NCI-H1092 treated with DMSO at 0.1 percent for 48 hours (cell line): Measurements from ENCODE around the gene VWF.

Experiments used
- DNase-seq: peaks from one replicate; lab custom pipeline; 2025; lab: John Stamatoyannopoulos, UW

Gene VWF

GRCh38 chr12:6076776-6077691, 47.4 kb downstream of the VWF start:
- no peak for DNase-seq

GRCh38 chr12:6076346-6076745, 48.1 kb downstream of the VWF start:
- no peak for DNase-seq

GRCh38 chr12:6074979-6075585, 49.4 kb downstream of the VWF start:
- no peak for DNase-seq

- no peak for DNase-seq
Measured at GRCh38 chr12:6074427-6074826, 50.0 kb downstream of the VWF start.

- DNase-seq = no peak
Measured at GRCh38 chr12:6073426-6073825, 51.0 kb downstream of the VWF start.

- DNase-seq = no peak
Measured at GRCh38 chr12:6072302-6072752, 52.1 kb downstream of the VWF start.

GRCh38 chr12:6071589-6071988, 52.9 kb downstream of the VWF start:
- DNase-seq = no peak

- DNase-seq = no peak
Measured at GRCh38 chr12:6070472-6071257, 53.8 kb downstream of the VWF start.

- DNase-seq = no peak
Measured at GRCh38 chr12:6069437-6070093, 54.9 kb downstream of the VWF start.

- DNase-seq = no peak
Measured at GRCh38 chr12:6068227-6068626, 56.2 kb downstream of the VWF start.

GRCh38 chr12:6067152-6067916, 57.1 kb downstream of the VWF start:
- DNase-seq = no peak

- DNase-seq = no peak
Measured at GRCh38 chr12:6066651-6067050, 57.8 kb downstream of the VWF start.

GRCh38 chr12:6065863-6066199, 58.6 kb downstream of the VWF start:
- DNase-seq = no peak

GRCh38 chr12:6065131-6065862, 59.2 kb downstream of the VWF start:
- DNase-seq = no peak

- DNase-seq = peak; percentile 4
Measured at GRCh38 chr12:6062757-6063735, 61.4 kb downstream of the VWF start.

- no peak for DNase-seq
Measured at GRCh38 chr12:6062395-6062756, 62.1 kb downstream of the VWF start.

- no peak for DNase-seq
Measured at GRCh38 chr12:6061660-6062059, 62.8 kb downstream of the VWF start.

- DNase-seq = no peak
Measured at GRCh38 chr12:6059860-6060565, 64.5 kb downstream of the VWF start.

- DNase-seq = no peak
Measured at GRCh38 chr12:6059221-6059620, 65.2 kb downstream of the VWF start.
